Activated naive CD4-positive, alpha-beta T cell treated with Interleukin-2 at 50 U/mL for 16 hours (primary cell): ENCODE data around the gene R3HDM2.

Source experiments
- DNase-seq: peaks from one replicate; pipeline ENCODE4 v3.0.0-alpha.2; 2020

The R3HDM2 gene

GRCh38 chr12:57430931-57431566, at the start of gene R3HDM2:
Gene R3HDM2, minus strand, starts transcription at chr12:57431043. Its CDS starts 120,615 bp downstream, at chr12:57310428.
- peak; percentile 96 for DNase-seq

DNA sequence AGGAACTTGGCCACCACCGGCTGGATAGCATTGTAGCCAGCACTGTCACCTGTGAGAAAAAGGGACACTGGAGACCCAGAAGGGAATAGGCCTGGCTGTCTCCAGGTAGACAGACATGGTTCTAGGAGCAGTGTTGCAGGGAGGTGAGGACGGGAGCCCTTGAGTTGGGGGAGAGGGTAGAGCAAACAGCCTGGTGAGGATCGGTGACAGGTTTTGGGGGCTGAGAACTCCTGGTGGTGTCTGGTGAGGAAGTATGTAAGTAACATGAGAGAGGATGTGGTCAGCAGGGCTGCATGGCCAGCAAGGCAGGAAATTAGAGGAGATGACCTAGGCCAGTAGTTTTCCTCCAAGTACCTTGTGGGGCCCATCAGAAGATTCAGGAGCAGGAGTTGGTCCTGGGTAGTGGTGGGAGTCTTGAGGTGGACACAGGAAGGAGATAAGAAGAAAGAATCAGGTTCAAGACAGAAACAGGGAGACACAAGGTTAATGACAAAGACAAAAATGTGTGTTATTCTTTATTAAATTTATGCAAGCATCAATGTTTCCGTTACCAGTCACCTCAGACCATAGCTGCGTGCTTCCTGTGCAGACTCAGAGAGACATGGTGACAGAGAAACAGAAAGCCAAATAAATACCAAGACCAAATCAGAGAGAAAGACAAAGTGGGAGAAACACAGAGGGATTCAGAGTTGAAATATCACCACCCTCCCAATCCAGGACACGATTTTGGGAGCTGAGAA, 48.7 kb upstream of the R3HDM2 start, which contains the start of gene ARHGAP9:
TSS of gene ARHGAP9 (minus strand) at position 491 of the 740 bp plus-strand sequence. CDS start at position 31, 460 bp downstream.
- peak; percentile 58 for DNase-seq

DNA sequence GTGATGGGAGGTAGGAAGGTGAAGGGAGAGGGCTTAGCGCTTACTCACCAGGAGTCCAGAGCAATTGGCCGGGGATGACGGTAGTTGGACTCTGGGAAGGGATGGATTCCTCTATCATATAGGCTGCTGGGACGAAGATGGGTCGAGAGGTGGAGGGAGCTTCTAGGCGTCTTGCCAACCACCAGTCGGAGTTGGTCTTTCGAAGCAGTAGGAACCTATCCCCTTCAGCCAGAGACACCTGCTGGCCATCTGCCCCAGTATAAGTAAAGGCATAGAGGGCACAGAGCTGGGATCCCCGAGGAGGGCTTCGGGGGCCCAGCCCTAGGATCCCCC, 48.2 kb upstream of the R3HDM2 start:
- no peak for DNase-seq

- DNase-seq: peak; percentile 55
Measured at GRCh38 chr12:57477710-57478681, 47.2 kb upstream of the R3HDM2 start.

GRCh38 chr12:57476993-57477709, 46.3 kb upstream of the R3HDM2 start:
- DNase-seq: no peak

DNA sequence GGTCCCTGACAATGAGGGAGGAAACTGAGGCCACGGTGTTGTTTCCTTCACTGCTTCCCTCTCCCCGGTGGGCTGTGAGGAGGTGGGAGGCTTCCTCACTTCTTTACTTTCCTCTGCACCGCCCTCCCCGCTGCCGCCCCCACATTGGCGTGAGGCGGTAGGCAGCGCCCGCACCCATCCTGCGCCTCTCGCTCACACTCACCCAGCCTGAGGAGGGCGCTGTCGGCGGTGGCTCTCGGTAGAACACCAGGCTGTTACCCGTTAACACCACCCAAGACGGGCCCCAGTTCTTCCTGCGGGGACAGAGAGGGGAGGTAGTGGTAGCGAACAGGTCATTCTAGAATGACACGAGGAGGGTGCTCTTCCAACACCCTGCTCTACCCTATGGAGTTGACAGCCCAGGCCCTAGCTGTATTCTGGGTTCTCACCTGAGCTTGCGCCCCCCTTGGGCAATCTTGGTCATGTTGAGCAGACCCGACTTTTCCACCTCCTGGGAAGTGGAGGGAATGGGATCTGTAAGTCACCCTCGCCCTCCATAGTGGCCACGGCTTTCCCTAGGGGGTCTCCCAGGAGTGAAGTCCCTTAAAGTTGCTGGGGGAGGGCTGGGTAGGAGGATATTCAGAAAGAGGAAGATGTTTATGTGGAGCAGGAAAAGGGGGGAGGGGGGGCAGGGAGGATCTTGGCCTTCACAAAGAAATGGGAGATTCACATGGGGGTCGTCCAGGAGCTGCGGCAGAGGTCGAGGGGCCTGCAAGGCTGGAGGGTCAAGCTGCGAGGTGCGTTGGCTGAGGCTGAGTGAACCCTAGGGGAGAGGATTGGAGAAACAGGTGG, 45.5 kb upstream of the R3HDM2 start:
- peak; percentile 81 for DNase-seq

DNA sequence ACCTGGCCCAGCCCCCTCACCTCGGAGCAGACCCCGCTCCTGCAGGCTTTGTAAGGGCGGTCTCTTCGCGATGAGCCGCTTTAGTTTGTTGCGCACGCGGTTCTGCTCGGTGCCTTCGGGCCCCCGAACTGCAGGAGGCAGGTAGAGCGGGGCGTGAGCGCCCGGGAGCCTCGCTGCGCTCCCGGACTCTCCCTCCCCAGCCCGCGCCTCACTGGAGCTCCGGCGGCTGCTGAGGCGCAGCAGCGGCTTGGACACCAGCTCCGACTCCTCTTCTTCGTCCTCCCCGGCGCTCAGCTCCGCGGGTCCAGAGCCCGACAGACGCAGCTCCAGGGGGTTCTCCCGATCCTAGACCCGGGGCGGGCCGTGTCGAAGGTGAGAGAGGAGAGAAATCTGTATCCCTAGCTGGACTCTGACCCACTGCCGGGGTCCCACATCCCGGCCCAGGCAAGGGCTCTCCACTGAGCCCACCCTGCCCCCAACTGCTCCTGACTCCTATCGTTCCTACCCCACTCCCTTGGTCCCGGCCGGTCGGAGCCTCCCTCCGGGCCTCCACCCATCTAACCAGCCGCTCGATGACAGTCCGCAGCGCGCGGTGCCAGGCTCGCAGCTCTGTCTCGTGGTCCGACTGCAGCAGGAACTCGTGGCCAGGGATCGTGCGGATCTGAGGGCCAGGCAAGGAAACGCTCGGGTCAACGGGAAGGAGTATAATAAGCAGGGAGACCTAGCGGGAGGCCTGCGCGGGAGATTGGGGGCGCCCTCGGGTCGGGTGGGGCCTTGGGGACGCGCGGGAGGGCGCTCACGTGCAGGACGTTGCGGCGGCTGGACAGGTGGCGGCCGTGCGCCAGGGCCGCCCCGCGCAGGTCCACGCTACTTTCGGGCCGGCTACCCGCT, 44.7 kb upstream of the R3HDM2 start:
- DNase-seq: no peak

- no peak for DNase-seq
Measured at GRCh38 chr12:57474862-57475261, 44.0 kb upstream of the R3HDM2 start.

- no peak for DNase-seq
Measured at GRCh38 chr12:57474430-57474829, 43.6 kb upstream of the R3HDM2 start.

DNA sequence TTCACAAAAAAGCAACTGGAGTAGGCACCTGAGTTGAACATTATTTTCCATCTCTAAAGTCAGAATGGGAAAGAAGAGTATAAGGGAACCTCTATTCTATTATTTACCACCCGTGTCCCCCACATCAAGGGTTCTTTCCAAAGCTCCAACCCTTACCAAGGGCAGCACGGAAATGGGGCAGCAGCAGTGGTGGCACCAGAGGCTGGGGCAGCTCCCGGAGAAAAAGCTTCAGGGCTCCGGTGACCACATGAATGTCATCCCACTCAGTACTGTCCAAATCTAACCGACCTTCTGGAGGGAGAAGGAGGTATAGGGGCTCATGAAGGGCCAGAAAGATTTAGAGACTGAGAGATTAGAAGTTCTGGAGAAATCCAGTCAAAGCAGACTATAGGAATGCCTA, 43.0 kb upstream of the R3HDM2 start:
- DNase-seq: no peak

GRCh38 chr12:57473392-57473791, 42.5 kb upstream of the R3HDM2 start:
- no peak for DNase-seq

DNA sequence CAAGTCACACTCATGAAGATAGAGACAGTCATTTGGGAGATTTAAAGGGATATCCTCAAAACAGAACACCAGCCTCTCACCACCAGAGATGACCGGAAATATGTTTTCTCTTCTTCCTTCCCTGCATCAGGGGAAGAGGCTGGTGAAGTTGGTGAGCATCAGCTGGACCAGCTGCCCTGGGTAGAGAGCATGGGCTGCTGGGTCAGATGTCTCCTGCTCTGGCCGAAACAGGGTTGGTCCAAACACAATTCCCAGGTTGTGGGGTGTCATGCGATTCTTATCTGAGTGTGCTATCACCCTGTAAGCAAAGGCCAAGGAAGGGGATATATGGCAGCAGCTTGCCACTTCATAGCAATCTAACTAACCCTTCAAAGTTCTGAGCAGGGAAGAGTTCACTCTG, 41.5 kb upstream of the R3HDM2 start:
- no peak for DNase-seq

- no peak for DNase-seq
Measured at GRCh38 chr12:57471661-57472060, 40.8 kb upstream of the R3HDM2 start.

- no peak for DNase-seq
Measured at GRCh38 chr12:57470970-57471656, 40.3 kb upstream of the R3HDM2 start.

DNA sequence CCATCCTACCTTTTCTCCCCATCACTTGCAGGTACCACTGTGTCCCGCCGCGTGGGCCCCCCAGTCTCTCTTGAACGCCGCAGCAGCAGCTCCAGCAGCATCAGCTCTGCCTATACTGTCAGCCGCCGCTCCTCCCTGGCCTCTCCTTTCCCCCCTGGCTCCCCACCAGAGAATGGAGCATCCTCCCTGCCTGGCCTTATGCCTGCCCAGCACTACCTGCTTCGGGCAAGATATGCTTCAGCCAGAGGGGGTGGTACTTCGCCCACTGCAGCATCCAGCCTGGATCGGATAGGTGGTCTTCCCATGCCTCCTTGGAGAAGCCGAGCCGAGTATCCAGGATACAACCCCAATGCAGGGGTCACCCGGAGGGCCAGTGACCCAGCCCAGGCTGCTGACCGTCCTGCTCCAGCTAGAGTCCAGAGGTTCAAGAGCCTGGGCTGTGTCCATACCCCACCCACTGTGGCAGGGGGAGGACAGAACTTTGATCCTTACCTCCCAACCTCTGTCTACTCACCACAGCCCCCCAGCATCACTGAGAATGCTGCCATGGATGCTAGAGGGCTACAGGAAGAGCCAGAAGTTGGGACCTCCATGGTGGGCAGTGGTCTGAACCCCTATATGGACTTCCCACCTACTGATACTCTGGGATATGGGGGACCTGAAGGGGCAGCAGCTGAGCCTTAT, 39.6 kb upstream of the R3HDM2 start:
- DNase-seq: no peak

DNA sequence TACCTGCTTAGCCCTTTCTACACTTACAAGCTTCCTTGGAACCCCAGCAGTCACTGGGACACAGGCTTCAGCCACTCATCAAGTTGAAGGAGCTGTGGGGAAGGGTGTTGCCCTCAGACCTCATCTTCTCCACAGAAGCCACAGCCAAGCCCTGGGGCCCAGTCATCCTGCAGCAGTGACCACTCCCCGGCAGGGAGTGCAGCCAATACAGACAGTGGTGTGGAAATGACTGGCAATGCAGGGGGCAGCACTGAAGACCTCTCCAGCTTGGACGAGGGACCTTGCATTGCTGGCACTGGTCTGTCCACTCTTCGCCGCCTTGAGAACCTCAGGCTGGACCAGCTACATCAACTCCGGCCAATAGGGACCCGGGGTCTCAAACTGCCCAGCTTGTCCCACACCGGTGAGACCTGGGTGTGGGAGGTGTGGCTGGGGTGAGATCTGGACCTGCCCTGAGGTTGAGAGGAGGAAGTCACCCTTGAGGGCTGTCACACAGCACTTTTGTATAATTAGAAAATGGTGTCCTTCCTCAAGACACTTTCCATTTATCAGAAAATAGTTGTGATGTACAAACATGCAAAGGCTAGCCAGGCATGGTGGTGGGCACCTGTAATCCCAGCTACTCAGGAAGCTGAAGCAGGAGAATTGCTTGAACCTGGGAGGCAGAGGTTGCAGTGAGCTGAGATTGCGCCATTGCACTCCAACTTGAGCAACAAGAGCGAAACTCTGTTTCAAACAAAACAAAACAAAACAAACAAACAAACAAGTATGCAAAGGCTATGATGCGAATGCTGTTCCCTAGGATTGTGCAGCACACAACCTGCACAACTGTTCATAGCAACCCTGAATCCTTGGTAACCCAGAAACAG, 38.7 kb upstream of the R3HDM2 start:
- no peak for DNase-seq

GRCh38 chr12:57467915-57468314, 37.1 kb upstream of the R3HDM2 start:
- no peak for DNase-seq

DNA sequence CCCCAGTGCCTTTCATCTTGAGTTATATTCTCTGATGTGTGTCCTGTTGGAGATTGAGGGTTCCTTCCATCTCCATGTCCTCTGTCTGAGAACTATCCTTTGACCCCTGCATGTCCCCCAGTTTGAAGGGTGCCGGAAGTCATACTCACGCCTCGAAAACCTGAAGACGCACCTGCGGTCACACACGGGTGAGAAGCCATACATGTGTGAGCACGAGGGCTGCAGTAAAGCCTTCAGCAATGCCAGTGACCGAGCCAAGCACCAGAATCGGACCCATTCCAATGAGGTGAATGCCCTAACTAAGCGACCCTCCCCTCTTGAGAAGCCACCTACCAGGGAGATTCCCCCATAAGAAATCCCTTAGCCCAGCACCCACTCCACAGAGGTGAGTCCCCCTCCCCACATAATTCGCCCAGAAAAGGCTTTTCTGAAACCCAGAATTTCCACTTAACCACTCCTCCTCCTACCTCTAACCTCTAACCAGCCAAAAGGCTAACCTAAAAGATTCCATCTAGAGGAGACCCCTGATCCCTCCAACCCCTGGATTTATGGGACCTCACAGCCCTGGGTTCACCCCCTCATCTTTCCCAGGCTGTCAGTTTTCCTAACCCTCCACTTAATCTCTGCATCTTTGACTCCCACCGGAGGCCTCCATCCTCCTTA, 36.5 kb upstream of the R3HDM2 start:
- DNase-seq: no peak
